Upper lobe of left lung (tissue), 4 donors: Measurements from ENCODE around the gene GJC1.

Experiments
- EP300 ChIP-seq, 4 donors: sonication (generic); formaldehyde crosslinking; IDR thresholded peaks; one replicate each; pipeline ENCODE4 v1.5.1; 2017; ENCODE audit warnings: antibody characterized with exemption in 4 of 4, control low read depth in 2 of 4
- TF ChIP-seq, protein P1 (sequence below), 6 experiments: fragments of 450-650 bp in 4 of 6; fragments of 200-600 bp in 2 of 6; sonication (generic) in 2 of 6; IDR thresholded peaks; one replicate each; pipeline ENCODE4 v1.5.1; 2016 to 2019; ENCODE audit warnings: antibody characterized with exemption in 6 of 6

- no peak for TF ChIP-seq EP300 (IDR thresholded peaks at IDR 0.05)
- TF ChIP-seq, protein P1, sequence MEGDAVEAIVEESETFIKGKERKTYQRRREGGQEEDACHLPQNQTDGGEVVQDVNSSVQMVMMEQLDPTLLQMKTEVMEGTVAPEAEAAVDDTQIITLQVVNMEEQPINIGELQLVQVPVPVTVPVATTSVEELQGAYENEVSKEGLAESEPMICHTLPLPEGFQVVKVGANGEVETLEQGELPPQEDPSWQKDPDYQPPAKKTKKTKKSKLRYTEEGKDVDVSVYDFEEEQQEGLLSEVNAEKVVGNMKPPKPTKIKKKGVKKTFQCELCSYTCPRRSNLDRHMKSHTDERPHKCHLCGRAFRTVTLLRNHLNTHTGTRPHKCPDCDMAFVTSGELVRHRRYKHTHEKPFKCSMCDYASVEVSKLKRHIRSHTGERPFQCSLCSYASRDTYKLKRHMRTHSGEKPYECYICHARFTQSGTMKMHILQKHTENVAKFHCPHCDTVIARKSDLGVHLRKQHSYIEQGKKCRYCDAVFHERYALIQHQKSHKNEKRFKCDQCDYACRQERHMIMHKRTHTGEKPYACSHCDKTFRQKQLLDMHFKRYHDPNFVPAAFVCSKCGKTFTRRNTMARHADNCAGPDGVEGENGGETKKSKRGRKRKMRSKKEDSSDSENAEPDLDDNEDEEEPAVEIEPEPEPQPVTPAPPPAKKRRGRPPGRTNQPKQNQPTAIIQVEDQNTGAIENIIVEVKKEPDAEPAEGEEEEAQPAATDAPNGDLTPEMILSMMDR (IDR thresholded peaks at IDR 0.05): no peak
Measured at GRCh38 chr17:44776628-44777393, 53.3 kb downstream of the GJC1 start.
